ENCODE data around the gene EXTL1.

The EXTL1 gene

DNA sequence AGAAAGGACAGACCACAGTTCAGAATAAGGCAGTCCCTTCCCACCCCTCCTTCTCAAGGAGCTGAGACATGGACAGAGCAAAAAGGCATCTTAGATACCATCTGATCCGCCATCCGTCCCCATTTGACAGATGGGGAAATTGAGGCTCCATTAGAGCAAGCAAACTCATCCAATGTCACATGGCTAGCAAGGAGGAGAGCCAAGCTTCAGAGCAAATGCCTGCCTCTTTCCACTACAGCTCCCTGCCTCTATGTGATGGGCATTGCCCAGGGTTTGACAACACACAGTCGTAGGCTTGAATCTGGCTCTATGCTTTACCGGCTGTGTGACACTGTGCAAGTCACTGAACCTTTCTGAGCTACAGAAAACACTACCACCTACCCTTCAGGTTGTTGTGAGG, 20.4 kb downstream of the EXTL1 start:
- DNase-seq (ENCODE audit: low spot score) = no peak

DNA sequence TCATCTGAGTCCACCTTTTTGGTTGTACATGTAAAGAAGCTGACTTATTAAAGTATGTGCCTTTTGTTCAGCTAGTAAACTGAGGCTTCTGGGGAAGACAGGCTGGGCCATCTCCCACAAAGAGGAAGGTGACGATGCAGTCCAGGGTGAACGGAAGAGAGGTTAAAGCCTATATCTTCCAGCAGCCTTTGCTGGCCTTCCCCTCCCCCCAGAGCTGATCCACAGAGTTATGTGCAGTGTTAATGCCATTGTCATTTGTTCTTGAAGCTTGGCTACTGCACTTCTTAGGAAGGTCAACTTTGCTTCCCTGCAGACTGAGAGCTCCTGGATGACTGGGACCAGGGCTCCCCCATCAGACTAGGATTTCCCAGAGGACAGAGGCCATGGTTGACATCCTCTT, 22.2 kb downstream of the EXTL1 start:
- DNase-seq (ENCODE audit: low spot score) = no peak

- DNase-seq (ENCODE audit: low spot score) = no peak
Observed at GRCh38 chr1:26044414-26044813, 22.8 kb downstream of the EXTL1 start.

- DNase-seq (ENCODE audit: low spot score) = no peak
Observed at GRCh38 chr1:26044971-26045721, 23.6 kb downstream of the EXTL1 start.

DNA sequence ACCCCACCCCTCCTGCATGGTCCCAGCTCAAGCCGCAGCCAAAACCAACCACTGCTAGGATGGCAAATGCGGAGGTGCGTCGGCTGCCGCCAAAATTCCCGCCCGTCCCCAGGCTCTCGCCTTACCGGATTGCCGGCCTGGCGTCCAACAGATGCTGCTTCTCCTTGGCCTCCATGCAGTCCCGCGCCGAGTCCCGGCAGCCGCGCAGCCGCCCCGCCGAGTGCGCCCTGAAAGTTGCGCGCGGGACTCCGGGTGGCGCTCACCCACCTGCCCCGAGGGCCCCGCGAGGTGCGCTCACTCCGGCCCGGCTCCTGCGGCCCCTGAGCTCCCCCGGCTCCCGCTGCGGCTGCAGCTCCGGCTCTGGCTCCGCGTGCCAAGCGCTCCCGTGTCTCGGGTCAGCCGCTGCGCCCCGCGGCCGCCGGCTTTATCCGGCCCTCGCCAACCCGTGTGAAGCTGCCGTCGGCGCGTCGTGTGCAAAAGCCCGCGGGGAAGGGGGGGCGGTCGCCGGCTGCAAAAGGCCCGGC, 24.2 kb downstream of the EXTL1 start, which contains the start of gene SLC30A2:
SLC30A2 (minus strand) TSS at position 397 of the 524 bp plus-strand sequence; CDS start at position 175, 222 bp downstream.
- no peak for DNase-seq (ENCODE audit: low spot score)

GRCh38 chr1:26046246-26047095, 24.9 kb downstream of the EXTL1 start:
- no peak for DNase-seq (ENCODE audit: low spot score)

DNA sequence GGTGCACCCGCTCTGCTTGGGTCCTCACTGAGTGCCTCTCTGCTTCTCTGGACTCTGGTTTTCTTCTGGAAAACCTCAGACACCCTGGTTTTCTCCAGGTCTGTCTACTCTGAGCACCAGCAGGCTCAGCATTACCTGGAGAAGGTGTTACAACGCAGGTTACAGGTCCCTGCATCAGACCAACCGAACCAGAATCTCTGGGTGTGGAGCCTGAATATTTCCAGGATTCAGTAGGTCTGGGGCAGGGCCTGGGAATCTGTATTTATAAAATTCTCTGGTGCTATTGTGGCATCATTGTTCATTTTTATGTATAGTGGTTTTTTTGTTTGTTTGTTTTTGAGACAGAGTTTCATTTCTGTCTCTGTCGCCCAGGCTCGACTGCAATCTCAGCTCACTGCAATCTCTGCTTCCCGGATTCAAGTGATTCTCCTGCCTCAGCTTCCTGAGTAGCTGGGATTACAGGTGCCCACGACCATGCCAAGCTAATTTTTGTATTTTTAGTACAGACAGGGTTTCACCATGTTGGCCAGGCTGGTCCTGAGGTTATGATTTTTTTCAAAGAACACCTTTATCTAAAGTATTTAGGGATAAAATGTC, 25.8 kb downstream of the EXTL1 start:
- DNase-seq (ENCODE audit: low spot score) = no peak

DNA sequence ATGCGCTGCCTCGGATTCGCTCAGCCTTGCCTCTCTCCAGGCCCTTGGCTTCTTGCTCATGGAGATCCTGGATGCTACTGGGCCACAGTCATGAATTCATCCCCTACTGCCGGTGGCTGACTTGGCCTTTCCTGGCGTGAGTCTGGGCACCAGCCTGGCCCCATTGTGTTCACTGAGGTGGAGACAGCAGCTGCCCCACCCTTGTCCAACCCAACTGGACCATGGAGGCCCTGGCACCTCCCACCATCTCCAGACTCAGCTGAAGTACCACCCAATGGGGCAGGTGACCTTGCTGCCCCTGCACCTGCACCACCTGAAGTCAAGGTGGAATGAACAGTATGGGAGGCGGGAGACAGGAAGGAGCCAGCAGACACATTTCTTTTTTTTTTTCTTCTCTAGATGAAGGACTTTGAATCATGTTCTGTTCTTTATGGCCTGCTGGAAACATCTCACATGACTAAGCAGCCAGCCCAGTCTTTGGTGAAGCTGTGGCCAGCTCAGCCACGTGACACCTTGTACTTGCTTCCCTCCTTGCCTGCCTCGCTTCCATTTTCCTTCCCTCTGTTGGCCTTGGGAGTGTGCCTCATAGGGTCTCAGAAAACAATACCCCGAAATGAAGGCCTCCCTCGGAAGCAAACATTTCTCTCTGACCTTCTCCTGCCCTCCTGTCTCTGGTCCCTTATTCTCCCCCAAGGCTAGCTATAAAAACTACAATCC, 28.1 kb downstream of the EXTL1 start:
- no peak for DNase-seq (ENCODE audit: low spot score)

DNA sequence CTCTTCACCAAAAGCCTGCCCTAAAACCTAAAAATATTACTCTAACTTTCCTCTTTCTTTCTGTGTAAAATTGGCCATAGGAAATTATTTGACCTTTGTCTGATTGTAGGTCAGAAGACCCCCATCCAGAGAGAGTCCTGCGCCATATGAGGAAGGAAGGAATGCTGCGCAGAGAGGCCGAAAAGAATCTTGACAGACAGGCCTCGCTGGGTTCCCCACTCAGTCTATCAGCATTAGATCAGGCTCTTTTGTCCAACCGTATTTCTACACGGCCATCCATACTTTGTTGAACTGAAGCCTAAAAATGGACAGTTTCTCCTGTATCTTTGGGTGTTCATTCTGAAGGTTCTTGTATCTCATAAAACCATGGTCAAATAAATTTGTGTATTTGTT, 28.7 kb downstream of the EXTL1 start:
- no peak for DNase-seq (ENCODE audit: low spot score)

DNA sequence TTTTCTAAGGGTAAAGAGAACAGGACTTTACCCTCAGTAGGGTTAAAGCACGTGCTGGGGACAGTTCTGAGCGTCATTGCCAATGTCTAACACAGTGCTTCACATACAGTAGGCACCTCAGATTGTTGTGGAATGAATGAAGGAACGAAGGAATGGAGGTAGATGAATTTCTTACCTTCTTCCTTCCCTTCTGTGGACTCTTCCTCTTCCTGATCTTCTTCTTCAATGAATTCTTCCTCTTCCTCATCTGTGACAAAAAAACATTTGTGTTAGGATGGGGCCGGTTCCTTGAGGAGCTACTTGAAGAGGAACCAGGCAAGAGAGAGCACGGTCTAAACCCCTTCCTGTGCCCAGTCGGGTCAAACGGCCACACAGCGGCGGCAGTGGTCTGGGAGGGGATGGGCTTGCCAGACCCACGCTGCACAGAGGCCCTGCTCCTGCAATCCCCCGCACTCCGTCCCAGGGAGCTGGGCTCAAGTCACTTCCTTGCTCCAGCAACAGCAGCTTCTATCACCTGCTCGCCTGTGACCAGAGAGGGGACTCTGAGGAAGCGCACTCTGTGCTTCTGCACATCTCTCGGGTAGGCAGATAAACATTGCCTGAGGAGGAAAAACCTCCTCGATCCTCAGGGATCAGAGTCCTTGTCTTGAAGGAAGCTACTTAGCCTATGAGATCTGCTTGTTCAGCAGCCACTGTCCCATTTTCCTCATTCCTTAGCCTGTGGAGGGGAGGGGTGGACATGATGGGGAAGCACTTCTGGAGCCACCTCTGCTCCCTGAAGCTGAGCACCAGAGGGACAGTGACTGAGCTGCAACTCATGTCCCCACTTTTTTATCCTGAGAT, 32.4 kb downstream of the EXTL1 start:
- no peak for DNase-seq (ENCODE audit: low spot score)

DNA sequence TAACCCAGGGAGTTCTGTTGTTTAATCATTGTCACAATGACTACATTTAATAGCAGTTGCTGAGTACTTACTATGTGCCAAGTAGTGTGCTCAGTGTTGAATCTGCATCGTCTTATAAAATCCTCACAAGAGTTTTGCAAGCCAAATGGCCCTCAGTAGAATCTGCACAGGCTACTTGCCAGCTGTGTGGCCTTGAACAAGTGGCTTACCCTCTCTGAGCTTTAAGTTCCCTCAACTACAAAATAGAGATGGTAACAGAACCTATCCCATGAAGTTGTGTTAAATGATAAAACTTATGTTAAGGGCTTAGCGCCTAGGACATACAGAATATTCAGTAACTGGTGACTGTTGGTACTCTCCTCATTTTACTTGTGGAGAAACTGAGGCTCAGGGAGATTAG, 33.5 kb downstream of the EXTL1 start:
- no peak for DNase-seq (ENCODE audit: low spot score)

- no peak for DNase-seq (ENCODE audit: low spot score)
Observed at GRCh38 chr1:26057189-26057588, 35.6 kb downstream of the EXTL1 start.

DNA sequence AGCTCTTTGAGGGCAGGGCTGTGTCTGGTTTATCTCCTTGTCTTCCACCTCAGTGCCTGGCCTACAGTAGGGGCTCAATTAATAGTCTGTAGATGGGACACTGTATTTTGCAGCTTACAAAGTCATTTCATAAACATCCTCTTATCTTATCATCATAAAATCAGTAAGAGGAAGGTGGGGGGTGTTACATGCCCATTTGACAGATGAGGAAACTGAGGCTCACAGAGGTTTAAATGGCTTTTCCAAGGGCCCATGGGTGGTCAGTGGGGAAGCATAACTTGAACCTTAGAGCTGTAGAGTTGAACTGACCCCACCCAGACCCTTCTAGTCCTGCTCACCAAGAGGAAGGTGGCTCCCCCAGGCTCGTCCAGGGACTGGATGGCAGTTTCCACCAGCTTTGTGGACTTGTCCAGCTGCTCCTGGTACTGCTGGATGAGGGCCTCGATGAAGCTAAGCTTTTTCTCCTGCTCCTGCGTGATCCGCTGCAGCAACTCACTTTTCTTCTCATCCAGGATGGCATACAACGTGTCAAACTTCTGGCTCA, 36.5 kb downstream of the EXTL1 start:
- no peak for DNase-seq (ENCODE audit: low spot score)

DNA sequence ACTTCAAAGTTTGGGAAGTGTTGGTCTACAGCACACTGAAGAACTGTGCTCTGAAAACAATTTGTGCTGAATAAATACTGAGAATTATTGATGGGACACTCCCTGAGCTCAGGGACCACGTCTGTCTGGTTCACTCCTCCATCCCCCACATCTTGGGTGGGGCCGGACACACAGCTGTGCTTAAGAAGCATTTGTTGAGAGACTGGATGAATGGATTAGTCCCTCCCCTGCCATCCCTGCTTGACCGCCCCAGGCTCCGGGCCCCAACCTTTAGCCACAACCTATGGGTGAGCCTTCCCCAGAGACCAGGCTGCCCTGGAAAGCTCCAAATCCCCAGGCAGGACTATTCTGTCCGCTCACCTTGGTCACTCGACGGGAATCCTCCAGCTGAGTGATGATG, 38.3 kb downstream of the EXTL1 start:
- DNase-seq (ENCODE audit: low spot score) = no peak

DNA sequence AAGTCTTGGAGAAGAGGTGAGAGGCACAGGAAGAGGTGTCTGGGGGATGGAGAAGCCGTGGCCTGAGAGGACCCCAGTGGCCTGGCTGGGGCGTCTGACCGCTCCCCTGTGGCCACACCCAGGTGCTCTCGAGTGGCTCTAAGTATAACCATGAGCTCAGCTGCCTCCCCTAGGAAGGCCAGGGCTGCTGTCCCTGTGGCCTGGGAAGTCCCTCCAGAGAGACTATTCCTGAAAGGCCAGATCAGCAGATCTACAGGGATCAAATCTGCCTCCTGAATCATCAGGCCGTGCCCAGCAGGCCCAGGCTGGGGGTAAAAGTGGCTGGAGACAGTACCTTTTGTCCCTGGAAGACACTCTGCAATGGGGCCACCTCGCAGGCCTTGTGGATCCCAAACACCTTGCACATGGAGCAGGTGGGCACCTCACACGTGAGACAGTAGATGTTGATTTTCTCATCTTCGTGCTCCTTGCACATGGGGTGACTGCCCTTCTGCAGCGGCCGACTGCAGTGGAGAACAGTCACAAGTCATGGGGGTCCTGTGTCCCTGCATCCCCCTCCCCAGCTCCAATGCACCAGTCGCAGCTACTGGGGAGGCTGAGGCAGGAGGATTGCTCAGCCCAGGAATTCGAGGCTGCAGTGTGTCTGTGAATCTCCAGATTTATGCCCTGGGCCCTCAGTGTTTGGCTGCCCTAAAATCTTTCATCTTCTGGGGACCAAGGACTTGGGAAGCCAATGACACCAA, 39.4 kb downstream of the EXTL1 start:
- DNase-seq (ENCODE audit: low spot score) = no peak

DNA sequence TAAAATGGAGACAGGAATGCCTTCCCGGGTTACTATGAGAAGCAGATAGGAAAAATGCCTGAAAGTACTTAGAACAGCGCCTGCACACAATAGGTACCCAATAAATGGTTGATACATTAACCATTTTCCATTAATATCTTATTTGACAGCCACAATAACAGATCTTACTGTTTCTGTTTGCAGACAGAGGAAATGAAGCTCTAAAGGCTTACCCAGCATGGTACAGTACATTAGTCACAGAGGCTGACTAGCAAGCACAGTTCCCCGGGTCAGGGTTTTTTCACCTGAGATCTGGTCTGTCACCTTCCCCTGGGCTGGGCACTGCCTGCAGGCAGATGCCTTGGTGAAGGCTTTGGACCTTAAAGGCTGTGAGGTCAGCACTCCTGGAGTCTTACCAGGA, 43.0 kb downstream of the EXTL1 start:
- no peak for DNase-seq (ENCODE audit: low spot score)

- DNase-seq (ENCODE audit: low spot score) = no peak
Observed at GRCh38 chr1:26066160-26066559, 44.6 kb downstream of the EXTL1 start.

- DNase-seq (ENCODE audit: low spot score) = no peak
Observed at GRCh38 chr1:26066857-26067256, 45.3 kb downstream of the EXTL1 start.

DNA sequence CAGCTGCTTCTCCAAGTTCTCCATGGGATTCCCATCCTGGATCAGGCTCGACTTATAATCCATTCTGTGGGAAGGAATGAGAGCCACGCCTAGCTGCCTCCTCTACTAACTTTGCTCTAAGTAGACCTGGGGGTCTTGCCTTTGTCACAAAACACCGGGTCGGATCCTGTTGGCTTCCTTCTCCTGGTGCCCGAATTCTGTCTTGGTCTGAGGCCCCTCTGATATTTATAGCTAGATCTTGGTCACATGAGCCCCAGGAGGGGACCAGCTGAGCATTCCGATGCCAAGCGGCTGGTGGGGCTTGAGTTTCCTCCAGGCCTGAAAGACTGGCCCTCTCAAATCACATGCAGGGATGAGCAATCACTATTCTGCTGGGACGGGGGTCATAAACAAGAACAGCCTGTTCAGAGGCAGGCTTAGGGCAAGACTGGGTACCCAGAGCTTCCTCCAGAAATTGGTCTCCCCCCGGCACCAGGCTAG, 45.9 kb downstream of the EXTL1 start, which contains the start of gene TRIM63:
TRIM63 (minus strand) TSS at position 199 of the 480 bp plus-strand sequence; CDS start at position 63, 136 bp downstream.
- DNase-seq (ENCODE audit: low spot score) = no peak

- DNase-seq (ENCODE audit: low spot score) = no peak
Observed at GRCh38 chr1:26069941-26070295, 48.3 kb downstream of the EXTL1 start.

All from CD4-positive, alpha-beta T cell treated with Interleukin-6 at 100 ng/mL for 8 hours (primary cell).